Stimulated activated CD8-positive, alpha-beta memory T cell treated with anti-CD3 and anti-CD28 coated beads, Interleukin-7, amount 100 ng/mL, for 24 hours (primary cell): ENCODE data around the gene ORC5.
"Not testable (repeated sequence)": the region's sequence is repeated elsewhere in the genome, so short reads cannot be mapped to it uniquely, and the experiment has no call there.

Experiments
- DNase-seq: peaks from one replicate; pipeline ENCODE4 v3.0.0-alpha.2; 2020; ENCODE audit warnings: low read depth

ORC5 gene

GRCh38 chr7:104207731-104208420 is at the start of gene ORC5:
TSS of gene ORC5 (minus strand) at chr7:104208013. CDS start at chr7:104207904, 109 bp downstream.
- peak; percentile 59 for DNase-seq

DNA sequence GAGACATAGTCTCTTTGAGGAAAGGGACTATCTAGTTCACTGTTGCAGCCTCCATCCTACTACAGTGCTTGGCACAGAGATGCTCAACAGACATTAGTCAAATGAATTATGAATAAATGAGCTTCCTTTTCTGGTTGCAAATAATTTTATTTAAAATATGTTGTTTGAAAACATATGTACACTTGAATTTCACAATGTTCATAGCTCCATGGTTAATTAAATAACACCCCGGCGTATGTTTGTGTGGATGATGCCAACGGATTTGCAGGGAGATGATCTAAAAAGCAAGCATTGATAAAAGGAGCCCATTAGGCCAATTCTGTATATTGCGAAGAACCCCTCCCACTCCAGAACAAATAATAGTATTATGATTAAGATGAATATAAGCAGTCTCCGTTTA is 47.8 kb upstream of the ORC5 start:
- DNase-seq: no peak

DNA sequence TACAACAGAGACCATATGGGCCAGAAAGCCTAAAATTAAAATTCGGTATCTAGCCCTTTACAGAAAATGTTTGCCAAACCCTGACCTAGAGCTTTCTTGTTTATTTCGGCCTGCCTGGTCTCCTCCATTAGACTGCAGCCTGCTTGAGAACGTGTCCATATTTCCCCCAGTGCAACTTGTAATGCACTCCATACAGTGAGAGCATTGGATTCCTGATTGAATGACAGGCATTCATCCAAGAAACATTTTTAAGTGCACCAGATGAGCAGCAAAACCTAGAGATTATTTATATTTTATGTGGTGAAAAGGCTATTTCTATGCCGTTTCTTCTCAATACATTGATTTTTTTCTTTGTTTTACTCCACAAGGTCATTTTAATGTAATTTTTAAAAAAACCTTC is 47.4 kb upstream of the ORC5 start:
- DNase-seq: no peak

GRCh38 chr7:104254696-104255095 is 46.9 kb upstream of the ORC5 start:
- no peak for DNase-seq

- no peak for DNase-seq
These were observed 44.8 kb upstream of the ORC5 start for GRCh38 chr7:104252409-104253134.

GRCh38 chr7:104242638-104243037 is 34.8 kb upstream of the ORC5 start:
- DNase-seq: no peak

GRCh38 chr7:104241538-104242209 is 33.9 kb upstream of the ORC5 start:
- no peak for DNase-seq

DNA sequence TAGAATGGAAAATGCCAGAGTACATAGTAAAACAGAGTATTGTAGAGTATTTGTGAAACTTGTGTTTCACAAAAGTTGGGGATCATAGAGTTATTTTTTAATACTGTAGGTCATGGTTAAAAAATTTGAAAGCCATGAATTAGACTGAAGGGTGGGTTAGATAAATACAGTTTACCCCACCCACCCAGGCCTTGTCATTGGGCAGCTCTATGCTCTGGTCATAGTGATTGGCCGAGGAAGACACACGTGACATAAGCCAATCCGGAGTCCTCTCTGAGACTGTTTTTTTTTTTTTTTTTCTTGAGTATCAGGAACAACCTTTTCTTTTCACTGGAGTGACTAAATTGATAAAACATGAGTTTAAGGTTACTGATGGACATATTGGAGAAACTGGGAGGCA is 33.3 kb upstream of the ORC5 start:
- DNase-seq: no peak

- DNase-seq: no peak
These were observed 32.6 kb upstream of the ORC5 start for GRCh38 chr7:104240401-104240800.

- not testable (repeated sequence) for DNase-seq
These were observed 27.2 kb upstream of the ORC5 start for GRCh38 chr7:104234990-104235389.

- no peak for DNase-seq
These were observed 23.5 kb upstream of the ORC5 start for GRCh38 chr7:104231054-104232046.

DNA sequence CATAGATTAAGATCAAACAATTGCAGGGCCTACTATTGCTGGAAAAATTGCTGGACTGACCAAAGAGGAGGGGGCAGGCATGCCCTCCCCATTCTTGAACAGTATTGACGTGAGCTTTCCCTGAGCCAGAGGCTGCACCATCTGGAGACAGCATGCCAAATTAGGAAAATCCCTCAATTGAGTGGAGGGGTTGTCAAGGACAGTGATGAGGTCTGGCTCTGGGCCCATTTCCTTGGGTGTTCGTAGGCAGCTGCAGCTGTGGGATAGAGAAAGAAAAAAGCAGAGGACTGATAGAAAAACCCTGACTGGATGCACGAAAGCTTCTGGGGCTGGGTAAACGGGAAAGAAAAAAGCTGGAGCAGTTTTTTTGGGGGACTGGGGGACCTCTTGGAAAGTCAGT is 22.8 kb upstream of the ORC5 start:
- DNase-seq: no peak

DNA sequence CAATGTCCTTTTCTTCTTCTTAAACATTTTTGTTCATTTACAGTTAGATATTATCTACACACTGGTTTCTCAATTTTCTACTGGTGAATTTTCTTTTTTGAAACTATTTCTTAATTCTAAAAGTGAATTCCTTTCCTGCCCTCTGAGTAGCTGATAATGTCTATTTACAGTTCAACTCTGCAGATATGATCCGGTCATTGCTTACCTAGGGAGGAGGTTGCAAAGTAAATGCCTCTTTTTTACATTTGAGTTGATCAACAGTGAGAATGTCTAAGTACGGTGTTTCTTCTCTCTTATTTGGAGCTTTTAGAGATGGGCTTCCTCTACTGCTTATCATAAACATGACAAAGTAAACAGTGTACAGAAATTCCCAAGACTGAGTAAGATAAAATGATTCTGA is 20.6 kb upstream of the ORC5 start:
- no peak for DNase-seq

GRCh38 chr7:104225451-104225850 is 17.6 kb upstream of the ORC5 start:
- DNase-seq: no peak

DNA sequence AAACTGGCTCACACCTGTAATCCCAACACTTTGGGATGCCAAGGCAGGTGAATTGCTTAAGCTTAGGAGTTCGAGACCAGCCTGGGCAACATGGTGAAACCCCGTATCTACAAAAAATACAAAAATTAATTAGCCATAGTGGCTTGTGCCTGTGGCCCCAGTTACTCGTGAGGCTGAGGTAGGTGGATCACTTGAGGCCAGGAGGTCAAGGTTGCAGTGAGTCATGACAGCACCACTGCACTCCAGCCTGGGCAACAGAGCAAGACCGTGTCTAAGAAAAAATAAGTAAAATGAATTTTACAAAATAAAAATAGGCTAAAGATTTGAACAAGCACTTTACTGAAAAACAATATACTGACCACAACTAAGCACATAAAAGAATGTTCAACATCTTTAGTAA is 9.8 kb upstream of the ORC5 start:
- DNase-seq: no peak

DNA sequence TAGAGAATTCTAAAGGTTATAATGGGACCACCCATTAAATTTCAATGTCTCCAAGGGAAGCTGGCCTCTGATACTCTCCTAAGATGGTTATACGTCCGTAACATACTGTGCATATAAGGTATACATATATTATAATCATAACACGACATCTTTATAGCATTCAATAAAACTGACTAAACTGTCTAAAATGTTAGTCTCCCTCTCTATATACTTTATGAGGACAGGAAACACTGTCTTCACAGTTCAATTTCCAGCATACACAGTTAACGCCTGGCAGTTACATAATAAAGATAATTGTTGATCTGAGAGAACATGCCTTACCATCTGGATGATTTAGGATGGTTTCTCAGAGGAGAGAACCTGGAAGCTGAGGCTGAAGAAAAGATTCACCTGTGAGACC is 1.2 kb upstream of the ORC5 start:
- no peak for DNase-seq

DNA sequence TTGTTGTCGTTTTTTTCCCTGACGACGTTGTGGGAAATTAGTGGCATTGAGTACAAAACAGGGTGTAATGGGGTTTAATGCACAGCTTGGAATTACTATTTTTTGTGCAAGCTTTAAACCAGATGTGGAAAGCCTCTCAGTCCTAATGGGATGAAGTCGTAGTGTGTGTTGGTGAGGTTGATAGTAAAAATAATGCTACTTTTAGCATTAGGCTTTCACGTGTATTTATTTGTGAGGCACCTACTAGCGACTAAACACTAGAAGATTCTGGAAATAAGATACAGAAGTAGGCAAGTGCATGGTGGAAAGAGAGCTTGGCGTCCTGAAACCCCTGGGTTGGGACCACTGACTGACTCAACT is 588 bp upstream of the ORC5 start:
- no peak for DNase-seq

DNA sequence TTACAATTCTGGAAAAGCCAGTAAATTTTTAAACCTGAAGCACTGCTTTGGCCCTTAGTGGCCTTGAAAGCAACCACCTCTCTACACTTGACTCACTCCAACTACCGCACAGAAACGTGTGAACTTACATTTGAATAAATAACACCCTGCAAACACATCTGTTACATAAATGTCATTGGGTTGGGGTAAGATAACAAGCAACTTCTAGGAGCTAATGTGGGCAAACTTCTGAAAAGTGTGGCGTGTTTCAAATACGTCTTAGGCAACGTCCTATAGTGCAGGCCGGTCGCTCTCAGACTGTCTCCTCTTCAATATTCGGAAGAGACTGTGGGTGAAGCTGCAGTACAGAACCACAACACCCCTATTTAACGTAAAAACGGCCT is 474 bp downstream of the ORC5 start:
- DNase-seq: no peak

- no peak for DNase-seq
These were observed 972 bp downstream of the ORC5 start for GRCh38 chr7:104206841-104207240.

- DNase-seq: no peak
These were observed 9.0 kb downstream of the ORC5 start for GRCh38 chr7:104198673-104199278.

- no peak for DNase-seq
These were observed 11.7 kb downstream of the ORC5 start for GRCh38 chr7:104196161-104196560.

DNA sequence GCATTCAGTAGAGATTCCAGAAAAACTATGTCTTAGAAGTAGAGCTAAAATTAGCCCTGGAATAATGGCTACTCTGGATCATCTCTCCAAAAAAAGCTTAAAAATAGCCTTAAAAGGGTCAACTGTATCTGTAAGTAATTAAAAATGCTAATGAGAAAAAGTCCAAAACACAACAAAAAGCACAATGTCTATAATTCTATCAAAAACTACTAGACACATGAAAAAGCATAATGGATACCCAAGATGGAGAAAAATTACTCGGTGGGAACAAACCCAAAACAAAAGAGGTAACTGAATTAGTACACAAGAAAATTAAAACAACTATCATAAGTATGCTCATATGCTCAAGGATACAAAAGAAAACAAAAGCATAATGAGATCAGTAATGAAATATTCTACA is 15.4 kb downstream of the ORC5 start:
- no peak for DNase-seq
